ENCODE data around the gene HDHD5. TPM values are rescaled to one million over a fixed set of nuclear protein-coding genes. Genes with fewer than 3 reads are reported as not detected.

Gene HDHD5
- total RNA-seq, 1 donor from 2014 or later, result 39.7 TPM

- DNase-seq (ENCODE audit: low spot score), result peak; percentile 90
- Histone ChIP-seq H3K36me3 (no peaks in the 10 kb centered on the region), H3K27me3 (no peaks in the 10 kb centered on the region), H4K20me1 (ENCODE audit: low read depth) (no peaks in the 10 kb centered on the region), H3K79me2 (ENCODE audit: low read depth) (peaks cover 26% of the 10 kb centered on the region), H3K9me3 (ENCODE audit: low read depth) (no peaks in the 10 kb centered on the region), H3K4me1 (peaks cover 32% of the 10 kb centered on the region), H3F3A (ENCODE audit: low read depth) (peaks cover 46% of the 10 kb centered on the region), H3K4me2 (peak overlapping the region; percentile 87), H3K4me3 (peak overlapping the region; percentile 50), H3K9ac (peak overlapping the region; percentile 53), H3K27ac (peak overlapping the region; percentile 98), H2AFZ (replicated peaks) (peak overlapping the region; percentile 37)
- Mint-ChIP-seq H3K27me3 (ENCODE audit: insufficient read depth, low read depth) (peaks cover 9% of the 10 kb centered on the region), H3K27ac (peak overlapping the region; percentile 99), H3K4me1 (peaks cover 54% of the 10 kb centered on the region), H3K36me3 (peaks cover 3% of the 10 kb centered on the region), H3K9me3 (no peaks in the 10 kb centered on the region), H3K4me3 (peak overlapping the region; percentile 82)
- TF ChIP-seq CTCF (IDR thresholded peaks at IDR 0.05) (no peak), EZH2phosphoT487 (IDR thresholded peaks at IDR 0.05) (no peak), EZH2 (IDR thresholded peaks at IDR 0.05) (no peak)
These were observed 40.1 kb upstream of the HDHD5 start for GRCh38 chr22:17199003-17199731.

- peaks cover 38% of the 10 kb centered on the region for H3K4me1 ChIP-seq
- H3K79me2 ChIP-seq (ENCODE audit: low read depth), result peaks cover 31% of the 10 kb centered on the region
- peak overlapping the region; percentile 82 for H3K4me3 Mint-ChIP-seq
- peaks cover 3% of the 10 kb centered on the region for H3K36me3 Mint-ChIP-seq
- H3K4me2 ChIP-seq, result peak overlapping the region; percentile 87
- peaks cover 56% of the 10 kb centered on the region for H3K4me1 Mint-ChIP-seq
- H4K20me1 ChIP-seq (ENCODE audit: low read depth), result no peaks in the 10 kb centered on the region
- no peaks in the 10 kb centered on the region for H3K9me3 ChIP-seq (ENCODE audit: low read depth)
- no peaks in the 10 kb centered on the region for H3K27me3 ChIP-seq
- peak overlapping the region; percentile 53 for H3K9ac ChIP-seq
- DNase-seq (ENCODE audit: low spot score), result peak; percentile 98
- no peaks in the 10 kb centered on the region for H3K9me3 Mint-ChIP-seq
- H3K27ac Mint-ChIP-seq, result peak overlapping the region; percentile 99
- H3K27ac ChIP-seq, result peak overlapping the region; percentile 98
- H3K27me3 Mint-ChIP-seq (ENCODE audit: insufficient read depth, low read depth), result peaks cover 13% of the 10 kb centered on the region
- H3K36me3 ChIP-seq, result no peaks in the 10 kb centered on the region
- peak overlapping the region; percentile 50 for H3K4me3 ChIP-seq
- no peak overlapping the region for H2AFZ ChIP-seq (replicated peaks)
- H3F3A ChIP-seq (ENCODE audit: low read depth), result peaks cover 46% of the 10 kb centered on the region
- no peak for TF ChIP-seq EZH2 (IDR thresholded peaks at IDR 0.05)
- no peak for TF ChIP-seq CTCF (IDR thresholded peaks at IDR 0.05)
- no peak for TF ChIP-seq EZH2phosphoT487 (IDR thresholded peaks at IDR 0.05)
These were observed 39.3 kb upstream of the HDHD5 start for GRCh38 chr22:17198170-17199002.

GRCh38 chr22:17194213-17194612 lies 35.1 kb upstream of the HDHD5 start:
- Histone ChIP-seq H3K9ac (no peak overlapping the region), H3K4me3 (no peak overlapping the region), H3K36me3 (no peaks in the 10 kb centered on the region), H3K4me1 (peaks cover 25% of the 10 kb centered on the region), H3K4me2 (peak overlapping the region; percentile 55), H3K27ac (peak overlapping the region; percentile 58), H3K9me3 (ENCODE audit: low read depth) (no peaks in the 10 kb centered on the region), H4K20me1 (ENCODE audit: low read depth) (no peaks in the 10 kb centered on the region), H3K79me2 (ENCODE audit: low read depth) (peaks cover 32% of the 10 kb centered on the region), H2AFZ (replicated peaks) (no peak overlapping the region), H3F3A (ENCODE audit: low read depth) (peaks cover 23% of the 10 kb centered on the region), H3K27me3 (no peaks in the 10 kb centered on the region)
- DNase-seq (ENCODE audit: low spot score), result peak; percentile 53
- no peaks in the 10 kb centered on the region for H3K9me3 Mint-ChIP-seq
- peak overlapping the region; percentile 52 for H3K4me3 Mint-ChIP-seq
- H3K27me3 Mint-ChIP-seq (ENCODE audit: insufficient read depth, low read depth), result peaks cover 21% of the 10 kb centered on the region
- TF ChIP-seq EZH2 (IDR thresholded peaks at IDR 0.05) (no peak), EZH2phosphoT487 (IDR thresholded peaks at IDR 0.05) (no peak), CTCF (IDR thresholded peaks at IDR 0.05) (no peak)
- H3K36me3 Mint-ChIP-seq, result peaks cover 5% of the 10 kb centered on the region
- peak overlapping the region; percentile 84 for H3K27ac Mint-ChIP-seq
- H3K4me1 Mint-ChIP-seq, result peaks cover 34% of the 10 kb centered on the region

Measured in neural progenitor cell (in vitro differentiated cells).